NCI-H345 treated with DMSO at 0.1 percent for 48 hours (cell line): Measurements from ENCODE around the gene AK1.
"Not testable (repeated sequence)": the region's sequence is repeated elsewhere in the genome, so short reads cannot be mapped to it uniquely, and the experiment has no call there.

ENCODE experiments used
- DNase-seq: peaks from one replicate; lab custom pipeline; 2025; ENCODE audit not compliant: unreplicated experiment; lab: John Stamatoyannopoulos, UW

The AK1 gene

DNA sequence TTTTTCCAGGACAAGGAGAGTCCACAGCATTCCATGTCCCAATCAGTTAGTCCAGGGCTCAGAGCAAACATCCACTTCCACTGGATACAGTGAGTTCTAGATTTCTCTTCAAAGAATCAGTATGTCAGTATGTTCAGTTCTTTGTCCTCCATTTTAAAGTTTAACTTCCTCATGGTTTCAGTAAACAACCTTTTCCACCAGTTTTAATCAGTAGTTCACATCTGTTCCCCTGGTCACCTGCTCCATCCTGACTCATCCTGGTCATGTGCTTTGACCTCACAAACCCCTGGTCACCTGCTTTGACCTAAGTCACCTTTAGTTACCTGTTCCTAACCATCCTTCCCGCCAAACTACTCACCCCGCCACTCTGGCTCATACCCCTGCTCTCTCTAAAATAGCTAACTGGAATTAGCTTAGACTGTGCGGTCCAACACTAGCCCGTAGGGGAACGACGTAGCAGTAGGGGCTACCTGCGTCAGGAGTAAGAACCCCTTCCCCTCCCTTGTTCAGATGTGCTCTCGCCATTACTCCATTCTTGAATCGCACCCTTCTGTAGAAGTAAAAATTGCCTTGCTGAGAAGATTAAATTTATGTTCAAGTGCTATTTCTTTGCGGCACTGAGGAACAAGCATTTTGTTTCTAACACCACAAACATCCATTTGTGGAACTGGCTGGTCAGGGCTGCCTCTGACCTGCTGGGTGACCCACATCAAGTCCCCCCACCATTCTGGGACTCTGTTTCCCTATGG lies 28.5 kb downstream of the AK1 start:
- no peak for DNase-seq

DNA sequence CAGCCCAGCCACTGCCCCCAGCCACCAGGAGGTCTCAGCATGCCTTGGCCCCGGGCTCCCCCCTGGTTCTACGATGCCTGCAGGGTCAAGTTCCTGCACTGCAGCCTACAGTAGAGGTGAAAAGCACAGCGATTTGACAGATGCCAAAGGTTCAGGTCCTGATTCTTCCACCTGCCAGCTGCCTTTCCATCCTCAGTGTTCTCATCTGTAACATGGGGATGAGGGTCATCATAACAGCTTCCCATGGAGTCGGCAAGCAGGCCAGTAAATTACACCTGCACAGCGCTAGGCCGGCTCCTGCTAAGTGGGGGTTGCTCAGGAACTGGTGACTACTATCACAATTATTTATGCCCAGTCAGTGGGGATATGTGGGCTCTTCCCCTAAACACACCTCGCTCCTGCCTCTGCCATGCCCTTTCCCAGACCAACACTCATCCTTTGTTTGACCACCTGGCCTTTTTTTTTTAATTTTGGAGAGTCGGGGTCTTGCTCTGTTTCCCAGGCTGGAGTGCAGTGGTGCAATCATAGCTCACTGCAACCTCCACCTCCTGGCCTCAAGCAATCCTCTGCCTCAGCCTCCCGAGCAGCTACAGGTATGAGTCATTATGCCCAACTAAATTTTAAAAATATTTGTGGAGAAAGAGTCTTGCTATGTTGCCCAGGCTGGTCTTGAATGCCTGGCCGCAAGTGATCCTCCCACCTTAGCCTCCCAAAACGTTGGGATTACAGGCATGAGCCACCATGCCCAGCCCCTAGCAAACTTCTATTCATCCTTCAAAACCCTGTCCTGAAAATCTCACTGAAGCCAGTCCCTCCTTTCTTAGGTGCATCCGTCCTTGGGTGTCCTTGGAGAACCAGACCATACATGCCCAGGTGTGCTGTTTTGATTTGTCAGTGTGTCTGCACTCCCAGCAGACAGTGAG lies 29.4 kb downstream of the AK1 start:
- DNase-seq: no peak

DNA sequence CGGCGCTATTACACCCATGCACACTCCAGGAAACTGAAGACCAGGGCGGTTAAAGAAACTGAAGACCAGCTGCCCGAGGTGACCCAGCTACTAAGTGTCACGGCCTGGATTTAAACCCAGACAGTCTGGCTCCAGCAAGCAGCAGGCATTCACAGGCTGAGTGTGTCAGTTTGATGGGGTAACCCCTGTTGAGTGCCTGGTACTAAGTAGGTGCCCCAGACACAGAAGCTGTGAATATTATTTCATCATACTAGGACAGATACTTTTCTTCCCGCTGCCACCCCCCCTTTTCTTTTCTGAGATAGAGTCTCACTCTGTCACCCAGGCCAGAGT lies 30.3 kb downstream of the AK1 start:
- no peak for DNase-seq

DNA sequence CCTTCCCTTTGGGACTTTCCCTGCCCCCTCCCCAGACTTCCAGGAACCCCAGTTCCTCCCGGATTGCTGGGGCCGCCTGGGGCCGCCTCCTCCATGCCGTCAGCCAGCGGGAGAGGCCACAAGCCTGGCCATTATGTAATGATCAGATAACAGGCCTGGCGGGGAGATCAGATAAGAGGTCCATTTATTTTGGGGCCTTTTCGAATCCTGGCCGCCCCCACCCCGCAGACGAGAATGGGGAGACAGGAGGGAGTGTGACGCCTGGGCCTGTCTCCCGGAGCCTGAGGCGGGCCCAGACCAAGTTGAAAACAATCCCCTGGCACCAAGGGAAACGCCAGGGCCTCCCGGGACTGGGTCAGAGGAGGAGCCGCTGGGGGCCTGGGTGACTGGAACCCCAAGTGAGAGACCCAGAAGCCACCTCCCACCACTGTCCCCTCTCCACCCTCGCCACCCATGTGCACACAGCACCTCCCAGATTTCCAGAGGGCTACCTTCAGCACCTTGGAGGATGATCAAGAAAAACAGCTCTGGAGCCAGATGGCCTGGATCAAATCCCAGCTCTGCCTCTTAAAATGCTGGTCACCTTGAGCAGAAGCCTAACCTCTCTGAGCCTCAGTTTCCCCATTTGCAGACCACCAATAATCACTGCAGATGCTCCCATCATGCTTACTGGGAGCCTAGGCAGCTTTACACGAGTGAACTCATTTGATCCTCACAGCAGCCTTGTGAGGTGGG lies 30.9 kb downstream of the AK1 start:
- no peak for DNase-seq

DNA sequence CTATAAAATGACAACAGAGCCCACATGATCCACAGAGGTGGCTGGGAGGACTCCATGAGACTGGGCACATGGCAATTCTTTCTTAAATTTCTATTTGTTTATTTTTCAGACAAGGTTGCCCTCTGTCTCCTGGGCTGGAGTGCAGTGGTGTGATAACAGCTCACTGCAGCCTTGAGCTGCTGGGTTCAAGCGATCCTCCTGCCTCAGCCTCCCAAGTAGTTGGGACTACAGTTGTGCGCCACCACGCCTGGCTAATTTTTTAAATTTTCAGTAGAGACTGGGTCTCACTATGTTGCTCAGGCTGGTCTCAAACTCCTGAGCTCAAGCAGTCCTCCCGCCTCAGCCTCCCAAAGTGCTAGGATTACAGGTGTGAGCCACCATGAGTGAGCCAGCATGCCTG lies 31.9 kb downstream of the AK1 start:
- DNase-seq: not testable (repeated sequence)

DNA sequence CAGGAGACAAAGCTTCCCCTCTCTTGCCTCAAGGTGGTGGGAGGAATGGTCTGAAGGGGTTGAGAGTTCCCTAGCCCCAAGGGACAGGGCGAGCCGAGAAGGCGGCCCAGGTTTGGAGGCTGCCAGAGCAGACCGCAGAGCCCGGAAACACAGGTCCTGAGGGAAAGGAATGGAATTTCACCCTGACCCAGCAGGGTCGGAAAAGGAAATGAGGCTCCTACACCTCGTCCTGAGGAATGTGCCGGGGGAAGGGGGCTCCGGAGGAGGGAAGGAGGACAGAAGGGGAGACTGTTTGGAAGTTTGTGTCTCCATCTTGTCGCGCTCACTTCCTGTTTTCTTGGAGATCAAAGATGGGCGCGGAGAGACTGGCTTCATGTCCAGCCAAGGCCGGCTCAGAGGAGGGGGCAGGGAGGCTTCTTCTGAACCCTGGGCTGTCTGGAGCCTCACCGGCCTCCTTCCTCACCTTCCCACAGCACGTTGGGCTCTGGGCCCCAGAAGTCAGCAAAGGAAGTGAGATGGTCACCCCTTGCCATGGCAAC lies 32.6 kb downstream of the AK1 start:
- DNase-seq: no peak

DNA sequence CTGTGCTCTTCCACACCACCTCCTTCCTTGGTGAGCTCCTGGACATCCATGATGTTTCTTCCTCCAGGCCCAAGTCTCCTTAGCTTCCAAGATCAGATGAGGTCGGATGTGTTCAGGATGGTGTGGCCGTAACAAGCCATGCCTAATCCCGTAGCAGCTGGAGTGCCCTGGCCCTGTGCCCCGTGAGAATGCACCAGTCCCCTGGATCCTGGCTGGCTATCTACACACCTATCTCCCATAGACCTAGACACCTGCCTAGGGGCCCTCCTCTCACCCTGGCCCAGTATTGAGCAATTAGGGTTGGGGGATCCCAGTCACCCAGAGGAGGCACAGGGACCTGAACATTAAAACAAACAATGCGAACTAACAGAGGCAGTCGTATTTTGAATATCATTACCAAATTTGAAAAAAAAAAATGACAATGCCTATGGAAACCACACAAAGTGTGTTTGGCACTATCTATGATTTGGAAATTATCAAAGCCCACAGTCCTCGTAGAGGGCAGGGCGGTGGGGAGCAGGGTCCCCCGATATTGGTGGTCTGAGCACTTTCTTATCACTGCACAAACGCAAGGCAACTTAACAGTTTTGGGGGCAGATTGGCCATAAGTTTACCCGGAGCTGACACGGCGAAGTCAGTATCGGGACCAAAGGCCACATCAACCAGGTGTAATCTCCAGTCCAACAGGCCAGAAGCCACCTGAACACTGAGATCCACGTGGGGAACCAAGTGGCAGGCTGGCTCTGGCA lies 36.2 kb downstream of the AK1 start:
- DNase-seq: no peak

DNA sequence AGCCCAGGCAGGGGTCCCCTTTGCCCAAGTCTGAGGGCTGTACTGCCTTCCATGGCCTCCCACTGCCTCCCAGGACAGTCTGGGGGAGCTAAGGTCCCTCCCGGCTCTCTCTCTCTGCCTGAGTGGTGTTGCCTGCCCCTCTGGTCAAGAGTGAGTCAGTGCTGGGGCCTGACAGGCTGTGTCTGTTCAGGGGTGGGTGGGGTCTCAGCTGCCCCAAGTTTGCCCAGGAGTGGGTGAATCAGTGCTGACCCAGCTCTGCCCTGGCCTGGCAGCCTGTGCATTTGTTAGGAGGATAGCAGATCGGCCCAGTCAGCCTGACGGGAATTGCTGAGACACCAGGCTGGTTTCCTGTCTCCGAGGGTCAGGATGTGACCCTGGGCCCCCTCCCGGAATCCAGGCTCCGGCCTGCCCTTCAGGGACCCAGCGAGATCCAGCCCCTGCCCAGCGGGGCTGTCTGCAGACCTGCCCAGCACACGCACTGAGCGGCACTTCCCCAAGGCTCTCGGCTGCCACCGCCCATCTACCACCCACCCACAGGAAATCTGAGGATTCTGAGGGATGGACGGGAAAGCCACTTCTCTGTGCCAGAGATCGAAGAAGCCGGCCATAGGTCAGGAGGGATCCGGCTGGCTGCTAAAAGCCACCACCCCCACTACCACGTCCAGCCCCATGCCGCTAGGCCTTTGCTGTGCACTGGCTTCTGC lies 38.9 kb downstream of the AK1 start:
- no peak for DNase-seq

DNA sequence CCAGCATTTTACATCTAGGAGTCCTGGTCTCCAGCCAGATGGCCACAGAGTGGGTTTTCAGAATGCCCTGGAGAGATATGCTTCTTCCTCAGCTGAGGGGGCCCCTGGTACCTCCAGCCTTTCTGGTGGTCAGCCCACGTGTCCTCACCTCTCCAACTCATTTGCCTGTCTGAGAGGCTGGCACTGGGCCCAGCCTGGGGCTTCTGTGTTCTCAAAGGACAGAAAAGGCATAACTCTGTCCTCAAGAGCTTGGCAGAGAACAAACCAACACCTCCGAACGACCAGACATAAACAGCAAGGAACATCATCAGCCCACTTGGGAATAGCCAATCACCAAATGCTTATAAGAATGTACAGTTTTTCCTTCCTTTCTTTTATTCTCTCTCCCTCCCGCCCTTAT lies 40.1 kb downstream of the AK1 start:
- no peak for DNase-seq

DNA sequence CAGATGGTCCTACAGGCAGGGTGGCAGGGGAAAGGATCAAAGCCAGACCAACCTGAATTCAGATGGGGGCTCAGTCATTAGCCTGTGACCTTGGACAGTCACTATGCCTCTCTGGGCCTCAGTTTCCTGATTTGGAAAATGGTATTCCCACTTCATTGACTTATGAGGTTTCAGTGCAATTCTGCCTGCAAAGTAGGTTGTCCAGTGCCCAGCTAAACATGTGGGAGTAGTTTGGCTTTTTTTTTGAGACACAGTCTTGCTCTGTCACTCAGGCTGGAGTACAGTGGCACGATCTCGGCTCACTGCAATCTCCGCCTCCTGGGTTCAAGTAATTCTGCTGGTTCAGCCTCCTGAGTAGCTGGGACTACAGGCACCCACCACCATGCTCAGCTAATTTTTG lies 40.9 kb downstream of the AK1 start:
- not testable (repeated sequence) for DNase-seq

DNA sequence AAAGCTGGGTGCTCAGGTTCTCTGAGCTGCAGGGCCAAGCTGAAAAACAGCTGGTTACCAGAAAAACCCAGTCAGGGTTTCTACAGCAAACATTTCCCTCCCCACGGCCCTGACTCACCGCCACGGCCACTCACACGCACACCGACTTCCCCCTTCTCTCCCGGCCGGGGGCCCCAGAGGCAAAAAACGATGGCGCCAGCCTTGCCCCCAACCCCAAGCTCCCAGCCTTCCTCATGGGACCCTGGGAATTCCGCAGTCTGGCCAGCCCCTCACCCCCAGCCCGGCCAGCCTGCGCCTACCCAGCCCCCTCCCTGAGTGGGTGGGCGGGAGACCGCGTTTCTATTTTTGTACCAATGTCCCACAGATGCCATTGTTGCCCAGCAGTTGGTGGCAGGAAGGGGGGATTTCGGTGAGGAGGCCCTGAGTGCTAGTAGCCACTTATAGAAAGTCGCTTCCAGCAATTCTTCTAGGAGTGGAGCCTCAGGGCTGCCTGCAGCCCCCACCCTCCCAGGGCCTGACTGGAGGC lies 41.4 kb downstream of the AK1 start:
- DNase-seq: no peak

DNA sequence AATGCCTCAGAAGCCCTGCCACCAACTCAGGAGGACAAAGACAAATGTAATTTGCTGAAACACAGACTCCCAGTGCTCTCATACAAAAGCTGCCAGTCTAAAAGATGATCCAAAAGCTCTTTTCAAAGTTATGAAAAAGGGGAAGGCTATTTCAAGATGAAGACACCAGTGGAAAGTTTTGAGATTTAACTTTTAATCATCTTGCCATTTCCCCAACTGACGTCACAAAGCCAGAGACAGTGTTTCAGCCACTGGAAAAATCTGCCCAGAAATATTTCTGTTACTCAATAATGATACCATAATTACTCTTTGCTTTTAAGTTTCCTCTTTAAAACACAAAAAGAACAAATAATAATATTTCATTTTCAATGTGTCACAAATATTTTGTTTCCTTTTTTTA lies 43.9 kb downstream of the AK1 start:
- DNase-seq: no peak

DNA sequence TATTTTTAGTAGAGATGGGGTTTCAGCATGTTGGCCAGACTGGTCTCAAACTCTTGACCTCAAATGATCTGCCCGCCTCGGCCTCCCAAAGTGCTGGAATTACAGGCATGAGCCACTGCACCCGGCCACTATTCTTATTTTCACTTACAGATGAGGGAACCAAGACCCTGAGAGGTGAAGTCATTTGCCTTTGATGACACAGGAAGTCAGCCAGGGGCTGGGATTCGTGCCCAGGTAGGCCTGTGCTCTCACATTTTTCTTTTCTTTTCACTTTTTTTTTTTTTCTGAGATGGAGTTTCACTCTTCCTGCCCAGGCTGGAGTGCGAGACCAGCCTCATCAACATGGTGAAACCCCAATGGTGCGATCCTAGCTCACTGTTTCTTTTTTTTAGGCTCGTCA lies 45.2 kb downstream of the AK1 start:
- no peak for DNase-seq

DNA sequence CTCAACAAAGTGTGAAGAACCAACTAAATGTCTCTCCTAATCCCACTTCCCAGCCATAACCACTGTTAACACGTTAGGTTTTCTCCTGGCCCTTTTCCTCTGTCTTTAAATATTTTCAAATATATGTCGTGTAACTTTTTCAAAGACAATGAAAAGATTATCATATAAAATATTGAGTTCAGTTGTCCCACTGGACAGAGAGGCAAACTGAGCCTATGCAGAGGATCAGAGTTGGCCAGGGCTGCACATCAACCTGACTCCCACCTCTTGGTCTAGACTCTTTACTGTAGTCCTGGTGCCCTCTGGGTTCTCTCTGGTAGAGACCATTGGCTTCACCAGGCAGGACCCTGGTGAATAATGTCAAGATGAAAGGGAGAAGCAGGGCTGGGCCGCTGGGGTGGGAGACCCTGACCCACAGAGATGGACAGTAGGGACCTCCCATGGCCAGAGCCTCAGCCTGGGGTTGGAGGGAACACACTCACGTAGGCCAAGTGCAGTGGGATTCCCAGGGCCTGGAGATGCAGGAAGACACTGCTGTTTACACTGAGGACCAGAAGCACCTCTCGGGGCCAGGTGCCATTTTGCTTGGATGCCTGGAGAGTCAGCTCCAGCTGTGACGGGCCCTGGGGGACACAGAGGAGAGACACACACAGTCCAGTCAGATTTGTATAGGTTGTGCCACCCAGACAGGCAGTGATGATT lies 48.1 kb downstream of the AK1 start:
- DNase-seq: no peak

DNA sequence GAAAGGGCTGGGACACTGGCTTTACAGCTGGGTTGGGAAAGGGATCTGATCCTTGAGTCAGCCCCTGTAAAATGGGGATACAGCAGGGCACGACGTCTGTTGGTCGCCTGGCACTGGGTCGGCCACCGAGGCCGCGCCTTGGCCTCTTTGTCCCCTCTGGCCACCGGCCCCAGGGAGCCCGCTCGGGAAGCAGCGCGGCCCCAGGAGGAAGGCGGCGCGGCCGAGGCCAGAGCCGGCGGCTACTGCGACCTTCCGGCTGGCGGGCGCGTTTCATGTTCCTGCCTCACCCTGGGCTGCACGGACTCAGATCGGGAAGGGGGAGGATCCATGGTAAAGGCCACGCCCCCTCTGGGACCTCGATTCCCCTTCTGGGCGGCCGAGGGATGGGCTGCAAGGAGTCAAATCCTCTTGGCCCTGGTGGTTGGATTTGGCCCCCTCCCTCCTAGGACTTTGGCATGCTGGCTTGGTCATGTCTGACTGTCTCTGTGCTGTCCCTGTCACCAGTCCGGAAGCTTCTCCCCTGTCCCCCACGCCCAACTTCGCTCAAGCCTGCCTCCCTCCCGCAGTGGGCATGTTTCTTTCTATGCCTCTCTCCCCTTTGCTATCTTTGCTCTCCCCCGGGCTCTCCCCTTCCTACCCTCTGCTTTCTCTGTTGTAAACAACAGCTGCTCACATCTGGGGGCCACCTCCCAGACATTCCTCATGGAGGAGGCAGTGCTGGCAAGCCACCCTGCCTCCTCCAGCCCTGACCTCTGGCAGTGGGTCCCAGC lies 49.0 kb downstream of the AK1 start:
- DNase-seq: no peak

DNA sequence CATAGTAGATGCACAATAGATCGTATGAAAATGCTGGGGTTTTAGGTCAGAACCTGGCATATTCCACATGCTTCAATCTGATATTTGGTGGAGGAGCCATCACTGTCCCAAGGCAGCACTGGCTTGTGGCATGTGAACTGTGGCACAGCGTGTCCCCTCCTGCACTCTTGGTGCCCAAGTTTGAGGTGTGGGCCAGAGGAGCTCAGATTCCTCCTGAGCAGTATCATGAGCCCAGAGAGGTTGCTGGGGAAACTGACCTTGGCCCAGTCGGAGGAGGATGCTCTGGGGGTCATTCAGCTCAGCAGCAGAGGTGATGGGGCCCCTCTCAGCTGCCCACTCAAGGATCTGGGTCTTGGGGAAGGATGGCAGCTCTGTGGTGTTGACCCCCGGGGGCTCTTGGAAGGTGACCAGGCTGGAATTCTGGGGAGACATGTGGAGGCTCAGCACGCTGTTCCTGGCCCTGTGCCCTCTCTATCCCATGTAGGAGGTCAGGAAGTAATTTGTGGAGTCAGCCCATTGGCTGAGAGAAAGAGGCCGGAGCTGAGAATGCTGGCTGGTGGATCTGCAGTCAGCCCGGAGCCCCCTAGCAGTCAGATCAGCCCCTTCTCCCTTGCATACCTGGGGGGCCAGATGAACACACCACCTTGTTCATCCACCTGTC lies 51.1 kb downstream of the AK1 start:
- DNase-seq: no peak

DNA sequence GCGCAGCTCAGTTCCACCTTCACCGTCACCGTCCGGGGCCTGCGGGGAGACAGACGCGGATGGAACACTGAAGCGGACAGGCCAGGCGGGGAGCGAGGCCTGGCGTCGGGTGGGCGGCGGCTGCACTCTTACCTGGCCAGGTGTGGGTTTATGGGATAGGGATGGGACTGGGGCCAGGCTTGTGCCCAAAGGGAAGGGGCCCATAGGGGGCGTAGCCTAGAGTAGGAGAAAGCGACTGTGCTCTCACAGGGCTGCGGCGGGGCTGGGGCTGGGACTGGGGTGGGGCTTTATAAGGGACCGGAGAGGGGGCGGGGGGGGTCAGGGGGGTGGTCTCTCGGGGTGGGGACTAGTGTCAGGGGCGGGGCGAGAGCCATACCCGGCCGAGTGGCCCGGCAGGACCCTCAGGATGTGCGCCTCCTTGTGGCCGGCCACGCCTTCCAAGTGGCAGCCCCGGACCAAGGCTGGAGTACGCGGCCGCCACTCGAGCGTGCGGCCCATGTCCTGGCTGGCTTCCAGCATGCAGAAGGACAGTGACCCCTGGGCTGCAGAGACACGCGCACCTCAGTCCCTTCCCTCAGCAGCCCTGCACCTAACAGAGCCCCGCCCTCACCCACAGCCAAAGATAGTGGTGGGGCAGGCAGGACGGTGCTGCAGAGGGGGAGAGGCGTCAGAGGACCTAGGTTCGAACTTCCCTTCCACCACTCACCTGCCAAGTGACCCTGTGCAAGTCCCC lies 52.0 kb downstream of the AK1 start:
- DNase-seq: no peak
